ENCODE measurements around the gene VTN. TPM values are rescaled to one million over a fixed set of nuclear protein-coding genes. Genes with fewer than 3 reads are reported as not detected.

The VTN gene
- total and polyA plus RNA-seq, 11 donors, result 16.9 to 120 (median 65.3) TPM

GRCh38 chr17:28344011-28344410, 26.1 kb downstream of the VTN start:
- H3K4me1 ChIP-seq, result peaks cover 0 to 66% (median 39%) of the 10 kb centered on the region in 12 donors
- H3K4me3 ChIP-seq, result no peak overlapping the region
- no peaks in the 10 kb centered on the region for H3K27me3 ChIP-seq
- WGBS, 4 donors, result 77 to 82% (median 80%) methylated on average over 9 of the region's 9 CpGs
- DNase-seq (no peak), ATAC-seq (peak in 1 of 4 donors; percentile 4)
- H3K27ac ChIP-seq, result no peak overlapping the region
- intact Hi-C loops (cut with DNase I), result no loop called here
- peaks cover 4 to 99% (median 93%) of the 10 kb centered on the region in 9 donors for H3K36me3 ChIP-seq
- TF ChIP-seq, protein P1, sequence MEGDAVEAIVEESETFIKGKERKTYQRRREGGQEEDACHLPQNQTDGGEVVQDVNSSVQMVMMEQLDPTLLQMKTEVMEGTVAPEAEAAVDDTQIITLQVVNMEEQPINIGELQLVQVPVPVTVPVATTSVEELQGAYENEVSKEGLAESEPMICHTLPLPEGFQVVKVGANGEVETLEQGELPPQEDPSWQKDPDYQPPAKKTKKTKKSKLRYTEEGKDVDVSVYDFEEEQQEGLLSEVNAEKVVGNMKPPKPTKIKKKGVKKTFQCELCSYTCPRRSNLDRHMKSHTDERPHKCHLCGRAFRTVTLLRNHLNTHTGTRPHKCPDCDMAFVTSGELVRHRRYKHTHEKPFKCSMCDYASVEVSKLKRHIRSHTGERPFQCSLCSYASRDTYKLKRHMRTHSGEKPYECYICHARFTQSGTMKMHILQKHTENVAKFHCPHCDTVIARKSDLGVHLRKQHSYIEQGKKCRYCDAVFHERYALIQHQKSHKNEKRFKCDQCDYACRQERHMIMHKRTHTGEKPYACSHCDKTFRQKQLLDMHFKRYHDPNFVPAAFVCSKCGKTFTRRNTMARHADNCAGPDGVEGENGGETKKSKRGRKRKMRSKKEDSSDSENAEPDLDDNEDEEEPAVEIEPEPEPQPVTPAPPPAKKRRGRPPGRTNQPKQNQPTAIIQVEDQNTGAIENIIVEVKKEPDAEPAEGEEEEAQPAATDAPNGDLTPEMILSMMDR (IDR thresholded peaks at IDR 0.05), result no peak
- no peak for TF ChIP-seq POLR2A (IDR thresholded peaks at IDR 0.05)
- no peaks in the 10 kb centered on the region for H3K9me3 ChIP-seq

DNA sequence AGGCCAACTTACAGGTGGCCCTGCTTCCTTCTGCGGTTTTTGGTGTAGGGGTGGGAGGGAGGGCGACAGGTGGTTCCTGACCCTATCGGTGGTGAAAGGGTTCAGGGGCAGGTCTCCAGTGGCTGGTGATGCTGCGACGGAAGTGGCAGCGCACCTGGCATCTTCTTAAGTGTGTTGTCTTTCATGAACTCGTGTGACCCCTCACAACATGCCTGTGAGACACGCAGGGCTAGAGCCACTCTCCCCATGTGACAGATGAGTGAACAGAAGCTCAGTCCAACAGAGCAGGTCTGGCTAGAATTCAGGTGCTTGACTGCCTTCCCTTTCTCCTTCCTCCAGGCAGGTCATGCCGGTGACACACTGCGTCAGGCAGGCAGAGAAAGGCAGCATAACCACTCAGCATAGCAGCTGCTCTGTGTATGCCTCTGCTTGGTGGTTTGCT, 26.6 kb downstream of the VTN start:
- no peaks in the 10 kb centered on the region for H3K9me3 ChIP-seq
- H3K4me1 ChIP-seq, result peaks cover 0 to 71% (median 43%) of the 10 kb centered on the region in 12 donors
- no peak overlapping the region for H3K27ac ChIP-seq
- intact Hi-C loops (cut with DNase I), result no loop called here
- WGBS, 4 donors, result 61 to 67% (median 65%) methylated on average over 8 to 10 of the region's 10 CpGs
- ATAC-seq (no peak), DNase-seq (no peak)
- H3K36me3 ChIP-seq, result peaks cover 4 to 94% (median 88%) of the 10 kb centered on the region in 9 donors
- H3K27me3 ChIP-seq, result no peaks in the 10 kb centered on the region
- H3K4me3 ChIP-seq, result no peak overlapping the region
- TF ChIP-seq, protein P1 (IDR thresholded peaks at IDR 0.05), result no peak
- no peak for TF ChIP-seq POLR2A (IDR thresholded peaks at IDR 0.05)

DNA sequence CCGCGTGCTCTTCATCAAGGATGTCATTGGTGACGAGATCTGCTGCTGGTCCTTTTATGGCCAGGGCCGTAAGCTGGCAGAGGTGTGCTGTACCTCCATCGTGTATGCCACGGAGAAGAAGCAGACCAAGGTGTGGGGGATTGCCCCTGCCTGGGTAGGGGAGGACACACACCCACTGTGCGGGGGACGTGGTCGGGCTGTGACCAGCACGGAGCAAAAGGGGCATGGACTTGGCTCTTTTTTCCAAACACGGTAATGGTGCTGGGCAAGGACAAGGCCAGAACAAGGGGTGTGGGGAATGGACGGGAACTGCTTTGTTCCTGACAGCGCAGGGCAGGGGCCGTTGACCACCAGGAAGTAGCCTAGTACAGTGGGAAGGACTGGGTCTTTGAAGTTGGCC, 27.8 kb downstream of the VTN start:
- H3K36me3 ChIP-seq, result peaks cover 4 to 82% (median 76%) of the 10 kb centered on the region in 9 donors
- H3K27me3 ChIP-seq, result no peaks in the 10 kb centered on the region
- TF ChIP-seq, protein P1 (IDR thresholded peaks at IDR 0.05), result no peak
- TF ChIP-seq POLR2A (IDR thresholded peaks at IDR 0.05), result no peak
- WGBS, 4 donors, result 91 to 92% (median 92%) methylated on average over 13 to 14 of the region's 14 CpGs
- intact Hi-C loops (cut with DNase I), result no loop called here
- DNase-seq, result no peak
- no peaks in the 10 kb centered on the region for H3K9me3 ChIP-seq
- H3K4me3 ChIP-seq, result no peak overlapping the region
- H3K4me1 ChIP-seq, result peaks cover 0 to 70% (median 49%) of the 10 kb centered on the region in 12 donors
- H3K27ac ChIP-seq, result no peak overlapping the region
- ATAC-seq, result no peak

- no peak for TF ChIP-seq POLR2A (IDR thresholded peaks at IDR 0.05)
- TF ChIP-seq, protein P1 (IDR thresholded peaks at IDR 0.05), result no peak
- no peak overlapping the region for H3K27ac ChIP-seq
- H3K9me3 ChIP-seq, result no peaks in the 10 kb centered on the region
- peaks cover 4 to 74% (median 72%) of the 10 kb centered on the region in 9 donors for H3K36me3 ChIP-seq
- WGBS, 4 donors, result 84 to 93% (median 91%) methylated on average over 10 to 11 of the region's 11 CpGs
- H3K4me1 ChIP-seq, result peaks cover 0 to 70% (median 49%) of the 10 kb centered on the region in 12 donors
- DNase-seq (no peak), ATAC-seq (no peak)
- H3K27me3 ChIP-seq, result no peaks in the 10 kb centered on the region
- H3K4me3 ChIP-seq, result no peak overlapping the region
- intact Hi-C loops (cut with DNase I), result no loop called here
Observed at GRCh38 chr17:28341516-28341915, 28.6 kb downstream of the VTN start.
